ENCODE results near the gene SELPLG. TPM values are rescaled to one million over a fixed set of nuclear protein-coding genes. Genes with fewer than 3 reads are reported as not detected.
A peak's percentile ranks its signal among the peaks of the same experiment; 100 is the strongest.
"Not testable (repeated sequence)": the region's sequence is repeated elsewhere in the genome, so short reads cannot be mapped to it uniquely, and the experiment has no call there.

The SELPLG gene
- total RNA-seq, 1 experiment from 2014 or later = 2.9 TPM

GRCh38 chr12:108665608-108666202 is 32.0 kb upstream of the SELPLG start:
- Histone ChIP-seq H3K36me3 (peaks cover 49% of the 10 kb centered on the region), H3K4me1 (replicated peaks) (peaks cover 23% of the 10 kb centered on the region), H3K9me3 (replicated peaks) (no peaks in the 10 kb centered on the region), H3K27ac (0 out of 2 replicates have a peak overlapping the region, but pooled peaks have one; percentile 0), H3K27me3 (replicated peaks) (no peaks in the 10 kb centered on the region), H3K4me3 (no peak overlapping the region)
- DNase-seq (ENCODE audit: low read depth in 1 of 2, low spot score in 2 of 2) = no peak

- peak; percentile 83 to 85 for DNase-seq (ENCODE audit: low read depth in 1 of 2, low spot score in 2 of 2)
- peak overlapping the region; percentile 41 for H3K27ac ChIP-seq
- peaks cover 26% of the 10 kb centered on the region for H3K4me1 ChIP-seq (replicated peaks)
- no peaks in the 10 kb centered on the region for H3K9me3 ChIP-seq (replicated peaks)
- no peaks in the 10 kb centered on the region for H3K27me3 ChIP-seq (replicated peaks)
- H3K4me3 ChIP-seq = no peak overlapping the region
- H3K36me3 ChIP-seq = peaks cover 52% of the 10 kb centered on the region
These were observed 30.9 kb upstream of the SELPLG start for GRCh38 chr12:108664338-108665258.

GRCh38 chr12:108663324-108664015 is 29.8 kb upstream of the SELPLG start:
- peaks cover 26% of the 10 kb centered on the region for H3K4me1 ChIP-seq (replicated peaks)
- no peaks in the 10 kb centered on the region for H3K9me3 ChIP-seq (replicated peaks)

GRCh38 chr12:108658115-108658514 is 24.4 kb upstream of the SELPLG start:
- not testable (repeated sequence) for H3K4me3 ChIP-seq; H3K9me3 ChIP-seq (replicated peaks); H3K4me1 ChIP-seq (replicated peaks); H3K27me3 ChIP-seq (replicated peaks); DNase-seq (ENCODE audit: low read depth in 1 of 2, low spot score in 2 of 2); H3K27ac ChIP-seq
- peaks cover 59% of the 10 kb centered on the region for H3K36me3 ChIP-seq

More at GRCh38 chr12:108663324-108664015, 29.8 kb upstream of the SELPLG start:
- H3K27ac ChIP-seq = no peak overlapping the region; the same call in 1 of the 2 replicates
- H3K4me3 ChIP-seq = no peak overlapping the region
- H3K27me3 ChIP-seq (replicated peaks) = no peaks in the 10 kb centered on the region
- H3K36me3 ChIP-seq = peaks cover 64% of the 10 kb centered on the region
- no peak for DNase-seq (ENCODE audit: low read depth in 1 of 2, low spot score in 2 of 2)

- Histone ChIP-seq H3K36me3 (peaks cover 57% of the 10 kb centered on the region), H3K4me3 (no peak overlapping the region), H3K9me3 (replicated peaks) (no peaks in the 10 kb centered on the region), H3K27me3 (replicated peaks) (no peaks in the 10 kb centered on the region), H3K27ac (no peak overlapping the region), H3K4me1 (replicated peaks) (peaks cover 7% of the 10 kb centered on the region; the same call in 1 of the 2 replicates)
- no peak for DNase-seq (ENCODE audit: low read depth in 1 of 2, low spot score in 2 of 2)
These were observed 23.5 kb upstream of the SELPLG start for GRCh38 chr12:108657130-108657745.

GRCh38 chr12:108656247-108656646 is 22.6 kb upstream of the SELPLG start:
- not testable (repeated sequence) for H3K4me3 ChIP-seq; DNase-seq (ENCODE audit: low read depth in 1 of 2, low spot score in 2 of 2); H3K4me1 ChIP-seq (replicated peaks); H3K27ac ChIP-seq; H3K27me3 ChIP-seq (replicated peaks); H3K9me3 ChIP-seq (replicated peaks)
- peaks cover 49% of the 10 kb centered on the region for H3K36me3 ChIP-seq

- DNase-seq (ENCODE audit: low read depth in 1 of 2, low spot score in 2 of 2) = not testable (repeated sequence)
These were observed 22.1 kb upstream of the SELPLG start for GRCh38 chr12:108655812-108656175.

GRCh38 chr12:108654622-108655021 is 20.9 kb upstream of the SELPLG start:
- H3K9me3 ChIP-seq (replicated peaks); H3K4me3 ChIP-seq; H3K4me1 ChIP-seq (replicated peaks); DNase-seq (ENCODE audit: low read depth in 1 of 2, low spot score in 2 of 2); H3K27me3 ChIP-seq (replicated peaks); H3K27ac ChIP-seq: not testable (repeated sequence)
- H3K36me3 ChIP-seq = peaks cover 36% of the 10 kb centered on the region

More at GRCh38 chr12:108655812-108656175, 22.1 kb upstream of the SELPLG start:
- not testable (repeated sequence) for H3K27ac ChIP-seq; H3K4me3 ChIP-seq; H3K27me3 ChIP-seq (replicated peaks); H3K4me1 ChIP-seq (replicated peaks); H3K9me3 ChIP-seq (replicated peaks)
- H3K36me3 ChIP-seq = peaks cover 45% of the 10 kb centered on the region

GRCh38 chr12:108653922-108654321 is 20.2 kb upstream of the SELPLG start:
- no peak for DNase-seq (ENCODE audit: low read depth in 1 of 2, low spot score in 2 of 2)
- Histone ChIP-seq H3K4me1 (replicated peaks) (peaks cover 10% of the 10 kb centered on the region), H3K27me3 (replicated peaks) (peaks cover 13% of the 10 kb centered on the region), H3K27ac (no peak overlapping the region), H3K4me3 (no peak overlapping the region), H3K9me3 (replicated peaks) (no peaks in the 10 kb centered on the region), H3K36me3 (peaks cover 29% of the 10 kb centered on the region)

- DNase-seq (ENCODE audit: low read depth in 1 of 2, low spot score in 2 of 2) = no peak
- H3K4me3 ChIP-seq = no peak overlapping the region
- no peak overlapping the region for H3K27ac ChIP-seq
- H3K4me1 ChIP-seq (replicated peaks) = peaks cover 18% of the 10 kb centered on the region
- H3K36me3 ChIP-seq = peaks cover 21% of the 10 kb centered on the region
- peaks cover 21% of the 10 kb centered on the region for H3K27me3 ChIP-seq (replicated peaks)
- 0 out of 2 replicates have a peak, but pooled peaks cover 3% of the 10 kb centered on the region for H3K9me3 ChIP-seq (replicated peaks)
These were observed 19.4 kb upstream of the SELPLG start for GRCh38 chr12:108653082-108653516.

- no peak overlapping the region for H3K4me3 ChIP-seq
- peaks cover 48% of the 10 kb centered on the region for H3K27me3 ChIP-seq (replicated peaks)
- H3K27ac ChIP-seq = no peak overlapping the region
- 0 out of 2 replicates have a peak, but pooled peaks cover 3% of the 10 kb centered on the region for H3K36me3 ChIP-seq
- peaks cover 35% of the 10 kb centered on the region for H3K4me1 ChIP-seq (replicated peaks)
- peaks cover 3% of the 10 kb centered on the region; the same call in 1 of the 2 replicates for H3K9me3 ChIP-seq (replicated peaks)
- DNase-seq (ENCODE audit: low read depth in 1 of 2, low spot score in 2 of 2) = peak in 1 of 2 experiments; percentile 84
These were observed 16.4 kb upstream of the SELPLG start for GRCh38 chr12:108650083-108650482.

GRCh38 chr12:108649669-108650068 is 16.0 kb upstream of the SELPLG start:
- peaks cover 35% of the 10 kb centered on the region for H3K4me1 ChIP-seq (replicated peaks)
- H3K4me3 ChIP-seq = no peak overlapping the region
- peaks cover 50% of the 10 kb centered on the region for H3K27me3 ChIP-seq (replicated peaks)
- peak; percentile 93 to 94 for DNase-seq (ENCODE audit: low read depth in 1 of 2, low spot score in 2 of 2)
- H3K27ac ChIP-seq = peak overlapping the region; percentile 1
- H3K36me3 ChIP-seq = no peaks in the 10 kb centered on the region
- peaks cover 3% of the 10 kb centered on the region; the same call in 1 of the 2 replicates for H3K9me3 ChIP-seq (replicated peaks)

- H3K9me3 ChIP-seq (replicated peaks) = peaks cover 3% of the 10 kb centered on the region; the same call in 1 of the 2 replicates
- no peaks in the 10 kb centered on the region for H3K36me3 ChIP-seq
- peak overlapping the region; percentile 1 for H3K27ac ChIP-seq
- H3K4me1 ChIP-seq (replicated peaks) = peaks cover 41% of the 10 kb centered on the region
- peak; percentile 88 for DNase-seq (ENCODE audit: low read depth in 1 of 2, low spot score in 2 of 2)
- H3K4me3 ChIP-seq = no peak overlapping the region
- H3K27me3 ChIP-seq (replicated peaks) = peaks cover 55% of the 10 kb centered on the region
These were observed 15.4 kb upstream of the SELPLG start for GRCh38 chr12:108649126-108649525.

Data from SJSA1 (cell line).